Measurements from ENCODE around the gene ZNF773.

GRCh38 chr19:57512845-57513244 lies 13.1 kb downstream of the ZNF773 start:
- TF ChIP-seq POLR2A (IDR thresholded peaks at IDR 0.05) (no peak), CTCF (IDR thresholded peaks at IDR 0.05) (no peak), POLR2AphosphoS5 (IDR thresholded peaks at IDR 0.05) (no peak)

All from prostate gland (tissue), 2 donors.